ENCODE data around the gene CHST8. TPM values are rescaled to one million over a fixed set of nuclear protein-coding genes. Genes with fewer than 3 reads are reported as not detected.

CHST8 gene
- total RNA-seq, 1 experiment from 2014 or later, result 33.5 TPM

DNA sequence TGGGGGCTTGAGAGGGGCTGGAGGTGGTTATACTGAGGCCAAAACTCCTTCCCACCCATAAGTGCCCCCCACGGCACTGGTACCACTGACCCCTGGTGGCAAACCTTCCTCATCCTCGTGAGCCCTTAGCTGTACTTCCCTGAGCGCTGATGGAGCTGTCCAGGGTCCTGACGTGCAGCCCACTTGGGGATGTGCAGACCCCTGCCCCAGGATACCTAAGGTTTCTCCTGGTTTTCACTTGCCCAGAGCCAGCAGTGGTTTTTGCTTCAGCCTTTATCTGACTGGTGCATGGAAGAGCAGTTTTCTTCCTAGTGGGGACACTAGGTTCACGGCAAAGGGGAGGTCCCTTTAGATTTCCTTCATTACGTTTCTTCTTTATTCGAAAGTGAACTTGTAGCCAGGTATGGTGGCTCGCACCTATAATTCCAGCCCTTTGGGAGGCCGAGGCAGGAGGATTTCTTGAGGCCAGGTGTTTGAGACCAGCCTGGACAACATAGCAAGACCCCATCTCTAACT, 146.2 kb downstream of the CHST8 start (continued):
- TF ChIP-seq, protein P1, sequence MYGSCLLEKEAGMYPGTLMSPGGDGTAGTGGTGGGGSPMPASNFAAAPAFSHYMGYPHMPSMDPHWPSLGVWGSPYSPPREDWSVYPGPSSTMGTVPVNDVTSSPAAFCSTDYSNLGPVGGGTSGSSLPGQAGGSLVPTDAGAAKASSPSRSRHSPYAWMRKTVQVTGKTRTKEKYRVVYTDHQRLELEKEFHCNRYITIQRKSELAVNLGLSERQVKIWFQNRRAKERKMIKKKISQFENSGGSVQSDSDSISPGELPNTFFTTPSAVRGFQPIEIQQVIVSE (CRISPR knock-in tag; IDR thresholded peaks at IDR 0.05; ENCODE audit: borderline replicate concordance), result no peak
- TF ChIP-seq, protein P2, sequence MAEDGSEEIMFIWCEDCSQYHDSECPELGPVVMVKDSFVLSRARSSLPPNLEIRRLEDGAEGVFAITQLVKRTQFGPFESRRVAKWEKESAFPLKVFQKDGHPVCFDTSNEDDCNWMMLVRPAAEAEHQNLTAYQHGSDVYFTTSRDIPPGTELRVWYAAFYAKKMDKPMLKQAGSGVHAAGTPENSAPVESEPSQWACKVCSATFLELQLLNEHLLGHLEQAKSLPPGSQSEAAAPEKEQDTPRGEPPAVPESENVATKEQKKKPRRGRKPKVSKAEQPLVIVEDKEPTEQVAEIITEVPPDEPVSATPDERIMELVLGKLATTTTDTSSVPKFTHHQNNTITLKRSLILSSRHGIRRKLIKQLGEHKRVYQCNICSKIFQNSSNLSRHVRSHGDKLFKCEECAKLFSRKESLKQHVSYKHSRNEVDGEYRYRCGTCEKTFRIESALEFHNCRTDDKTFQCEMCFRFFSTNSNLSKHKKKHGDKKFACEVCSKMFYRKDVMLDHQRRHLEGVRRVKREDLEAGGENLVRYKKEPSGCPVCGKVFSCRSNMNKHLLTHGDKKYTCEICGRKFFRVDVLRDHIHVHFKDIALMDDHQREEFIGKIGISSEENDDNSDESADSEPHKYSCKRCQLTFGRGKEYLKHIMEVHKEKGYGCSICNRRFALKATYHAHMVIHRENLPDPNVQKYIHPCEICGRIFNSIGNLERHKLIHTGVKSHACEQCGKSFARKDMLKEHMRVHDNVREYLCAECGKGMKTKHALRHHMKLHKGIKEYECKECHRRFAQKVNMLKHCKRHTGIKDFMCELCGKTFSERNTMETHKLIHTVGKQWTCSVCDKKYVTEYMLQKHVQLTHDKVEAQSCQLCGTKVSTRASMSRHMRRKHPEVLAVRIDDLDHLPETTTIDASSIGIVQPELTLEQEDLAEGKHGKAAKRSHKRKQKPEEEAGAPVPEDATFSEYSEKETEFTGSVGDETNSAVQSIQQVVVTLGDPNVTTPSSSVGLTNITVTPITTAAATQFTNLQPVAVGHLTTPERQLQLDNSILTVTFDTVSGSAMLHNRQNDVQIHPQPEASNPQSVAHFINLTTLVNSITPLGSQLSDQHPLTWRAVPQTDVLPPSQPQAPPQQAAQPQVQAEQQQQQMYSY (CRISPR knock-in tag; IDR thresholded peaks at IDR 0.05), result 0 out of 2 replicates have a peak, but pooled peaks have one; percentile 19
- TF ChIP-seq AR (CRISPR knock-in tag; IDR thresholded peaks at IDR 0.05), result no peak
- TF ChIP-seq NR3C1 (CRISPR knock-in tag; conservative IDR thresholded peaks at IDR 0.05; ENCODE audit: low read depth), result no peak
- TF ChIP-seq HMGXB4 (CRISPR knock-in tag; IDR thresholded peaks at IDR 0.05), result no peak
- TF ChIP-seq, protein P3, sequence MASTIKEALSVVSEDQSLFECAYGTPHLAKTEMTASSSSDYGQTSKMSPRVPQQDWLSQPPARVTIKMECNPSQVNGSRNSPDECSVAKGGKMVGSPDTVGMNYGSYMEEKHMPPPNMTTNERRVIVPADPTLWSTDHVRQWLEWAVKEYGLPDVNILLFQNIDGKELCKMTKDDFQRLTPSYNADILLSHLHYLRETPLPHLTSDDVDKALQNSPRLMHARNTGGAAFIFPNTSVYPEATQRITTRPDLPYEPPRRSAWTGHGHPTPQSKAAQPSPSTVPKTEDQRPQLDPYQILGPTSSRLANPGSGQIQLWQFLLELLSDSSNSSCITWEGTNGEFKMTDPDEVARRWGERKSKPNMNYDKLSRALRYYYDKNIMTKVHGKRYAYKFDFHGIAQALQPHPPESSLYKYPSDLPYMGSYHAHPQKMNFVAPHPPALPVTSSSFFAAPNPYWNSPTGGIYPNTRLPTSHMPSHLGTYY (CRISPR knock-in tag; IDR thresholded peaks at IDR 0.05), result no peak
- TF ChIP-seq, protein P4, sequence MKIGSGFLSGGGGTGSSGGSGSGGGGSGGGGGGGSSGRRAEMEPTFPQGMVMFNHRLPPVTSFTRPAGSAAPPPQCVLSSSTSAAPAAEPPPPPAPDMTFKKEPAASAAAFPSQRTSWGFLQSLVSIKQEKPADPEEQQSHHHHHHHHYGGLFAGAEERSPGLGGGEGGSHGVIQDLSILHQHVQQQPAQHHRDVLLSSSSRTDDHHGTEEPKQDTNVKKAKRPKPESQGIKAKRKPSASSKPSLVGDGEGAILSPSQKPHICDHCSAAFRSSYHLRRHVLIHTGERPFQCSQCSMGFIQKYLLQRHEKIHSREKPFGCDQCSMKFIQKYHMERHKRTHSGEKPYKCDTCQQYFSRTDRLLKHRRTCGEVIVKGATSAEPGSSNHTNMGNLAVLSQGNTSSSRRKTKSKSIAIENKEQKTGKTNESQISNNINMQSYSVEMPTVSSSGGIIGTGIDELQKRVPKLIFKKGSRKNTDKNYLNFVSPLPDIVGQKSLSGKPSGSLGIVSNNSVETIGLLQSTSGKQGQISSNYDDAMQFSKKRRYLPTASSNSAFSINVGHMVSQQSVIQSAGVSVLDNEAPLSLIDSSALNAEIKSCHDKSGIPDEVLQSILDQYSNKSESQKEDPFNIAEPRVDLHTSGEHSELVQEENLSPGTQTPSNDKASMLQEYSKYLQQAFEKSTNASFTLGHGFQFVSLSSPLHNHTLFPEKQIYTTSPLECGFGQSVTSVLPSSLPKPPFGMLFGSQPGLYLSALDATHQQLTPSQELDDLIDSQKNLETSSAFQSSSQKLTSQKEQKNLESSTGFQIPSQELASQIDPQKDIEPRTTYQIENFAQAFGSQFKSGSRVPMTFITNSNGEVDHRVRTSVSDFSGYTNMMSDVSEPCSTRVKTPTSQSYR (CRISPR knock-in tag; IDR thresholded peaks at IDR 0.05), result peak; percentile 77; the same call in 1 of the 2 replicates
- TF ChIP-seq ZBTB21 (CRISPR knock-in tag; IDR thresholded peaks at IDR 0.05; ENCODE audit: borderline replicate concordance), result 0 out of 2 replicates have a peak, but pooled peaks have one; percentile 42
- peak; percentile 94 for TF ChIP-seq TEAD1 (CRISPR knock-in tag; IDR thresholded peaks at IDR 0.05)
- TF ChIP-seq TP53 (CRISPR knock-in tag; IDR thresholded peaks at IDR 0.05), result peak; percentile 75
- no peak for TF ChIP-seq JAZF1 (CRISPR knock-in tag; IDR thresholded peaks at IDR 0.05)
- TF ChIP-seq ETV6 (CRISPR knock-in tag; IDR thresholded peaks at IDR 0.05), result peak; percentile 81
- TF ChIP-seq, protein P5, sequence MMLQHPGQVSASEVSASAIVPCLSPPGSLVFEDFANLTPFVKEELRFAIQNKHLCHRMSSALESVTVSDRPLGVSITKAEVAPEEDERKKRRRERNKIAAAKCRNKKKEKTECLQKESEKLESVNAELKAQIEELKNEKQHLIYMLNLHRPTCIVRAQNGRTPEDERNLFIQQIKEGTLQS (CRISPR knock-in tag; conservative IDR thresholded peaks at IDR 0.05), result no peak
- TF ChIP-seq ZNF512 (CRISPR knock-in tag; IDR thresholded peaks at IDR 0.05; ENCODE audit: borderline replicate concordance), result no peak
- TF ChIP-seq, protein P6, sequence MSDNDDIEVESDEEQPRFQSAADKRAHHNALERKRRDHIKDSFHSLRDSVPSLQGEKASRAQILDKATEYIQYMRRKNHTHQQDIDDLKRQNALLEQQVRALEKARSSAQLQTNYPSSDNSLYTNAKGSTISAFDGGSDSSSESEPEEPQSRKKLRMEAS (CRISPR knock-in tag; IDR thresholded peaks at IDR 0.05), result peak; percentile 70; the same call in 1 of the 2 replicates
- TF ChIP-seq RORB (CRISPR knock-in tag; IDR thresholded peaks at IDR 0.05), result no peak
- TF ChIP-seq, protein P7, sequence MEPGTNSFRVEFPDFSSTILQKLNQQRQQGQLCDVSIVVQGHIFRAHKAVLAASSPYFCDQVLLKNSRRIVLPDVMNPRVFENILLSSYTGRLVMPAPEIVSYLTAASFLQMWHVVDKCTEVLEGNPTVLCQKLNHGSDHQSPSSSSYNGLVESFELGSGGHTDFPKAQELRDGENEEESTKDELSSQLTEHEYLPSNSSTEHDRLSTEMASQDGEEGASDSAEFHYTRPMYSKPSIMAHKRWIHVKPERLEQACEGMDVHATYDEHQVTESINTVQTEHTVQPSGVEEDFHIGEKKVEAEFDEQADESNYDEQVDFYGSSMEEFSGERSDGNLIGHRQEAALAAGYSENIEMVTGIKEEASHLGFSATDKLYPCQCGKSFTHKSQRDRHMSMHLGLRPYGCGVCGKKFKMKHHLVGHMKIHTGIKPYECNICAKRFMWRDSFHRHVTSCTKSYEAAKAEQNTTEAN (CRISPR knock-in tag; IDR thresholded peaks at IDR 0.05), result peak; percentile 84; the same call in 1 of the 2 replicates
- peak; percentile 90 for TF ChIP-seq JUN (CRISPR knock-in tag; IDR thresholded peaks at IDR 0.05)
- TF ChIP-seq GRHL2 (CRISPR knock-in tag; IDR thresholded peaks at IDR 0.05; ENCODE audit: insufficient replicate concordance, severe bottlenecking), result no peak
- peak; percentile 81 for TF ChIP-seq MYBL2 (CRISPR knock-in tag; IDR thresholded peaks at IDR 0.05)
- peak; percentile 88 for TF ChIP-seq NFE2L1 (CRISPR knock-in tag; IDR thresholded peaks at IDR 0.05)
- TF ChIP-seq ZNF263 (CRISPR knock-in tag; IDR thresholded peaks at IDR 0.05; ENCODE audit: low read depth), result no peak

All from WTC11 (cell line).